NCI-H2196 (cell line): ENCODE data around the gene PLCXD3.
"Not testable (repeated sequence)": the region's sequence is repeated elsewhere in the genome, so short reads cannot be mapped to it uniquely, and the experiment has no call there.

Experiments used
- DNase-seq: peaks from one replicate; lab custom pipeline; 2025; ENCODE audit not compliant: unreplicated experiment; lab: John Stamatoyannopoulos, UW

Gene PLCXD3

GRCh38 chr5:41493490-41494126 lies 16.8 kb downstream of the PLCXD3 start:
- DNase-seq: not testable (repeated sequence)

GRCh38 chr5:41485533-41485932 lies 24.9 kb downstream of the PLCXD3 start:
- DNase-seq: no peak

- DNase-seq: no peak
These were observed 27.7 kb downstream of the PLCXD3 start for GRCh38 chr5:41482715-41483114.

- DNase-seq: no peak
These were observed 28.2 kb downstream of the PLCXD3 start for GRCh38 chr5:41482173-41482572.

- DNase-seq: not testable (repeated sequence)
These were observed 38.7 kb downstream of the PLCXD3 start for GRCh38 chr5:41471571-41472208.

GRCh38 chr5:41465493-41466171 lies 44.8 kb downstream of the PLCXD3 start:
- DNase-seq: no peak

- no peak for DNase-seq
These were observed 50.8 kb downstream of the PLCXD3 start for GRCh38 chr5:41459557-41459956.

GRCh38 chr5:41457094-41457493 lies 53.3 kb downstream of the PLCXD3 start:
- no peak for DNase-seq

- no peak for DNase-seq
These were observed 57.9 kb downstream of the PLCXD3 start for GRCh38 chr5:41452506-41452905.

- DNase-seq: no peak
These were observed 62.5 kb downstream of the PLCXD3 start for GRCh38 chr5:41447650-41448510.

- DNase-seq: no peak
These were observed 64.4 kb downstream of the PLCXD3 start for GRCh38 chr5:41445937-41446563.

- no peak for DNase-seq
These were observed 75.1 kb downstream of the PLCXD3 start for GRCh38 chr5:41435276-41435675.

GRCh38 chr5:41433552-41434181 lies 76.7 kb downstream of the PLCXD3 start:
- no peak for DNase-seq

GRCh38 chr5:41432481-41433253 lies 77.7 kb downstream of the PLCXD3 start:
- no peak for DNase-seq

- DNase-seq: no peak
These were observed 82.9 kb downstream of the PLCXD3 start for GRCh38 chr5:41427505-41427904.

GRCh38 chr5:41425736-41426135 lies 84.7 kb downstream of the PLCXD3 start:
- DNase-seq: no peak

GRCh38 chr5:41420492-41421067 lies 89.8 kb downstream of the PLCXD3 start:
- no peak for DNase-seq

- no peak for DNase-seq
These were observed 92.0 kb downstream of the PLCXD3 start for GRCh38 chr5:41418220-41419031.

- no peak for DNase-seq
These were observed 94.1 kb downstream of the PLCXD3 start for GRCh38 chr5:41416336-41416735.
